HepG2 (cell line): ENCODE results near the gene BPIFA2. TPM values are rescaled to one million over a fixed set of nuclear protein-coding genes. Genes with fewer than 3 reads are reported as not detected.

Experiments
- ATAC-seq: fragments of 200-7000 bp; cut with Tn5 transposase; 3 replicates; pipeline ENCODE4 v1.9.1; 2020; ENCODE audit warnings: mild to moderate bottlenecking, moderate library complexity
- BruUV-seq: library from RNA; stranded (reverse); fragments of 400-500 nt; replicated peaks from 2 replicates; lab custom pipeline; 2021; lab: Mats Ljungman, UMichigan
- CTCF ChIA-PET: fragments of 300-600 bp; formaldehyde crosslinking; extraction: SDS; loops from one replicate; lab custom pipeline; 2021; ENCODE audit warnings: low total read pairs, inconsistent platforms, low intra/inter-chr PET ratio; lab: Yijun Ruan, JAX
- POLR2A ChIA-PET: fragments of 350-600 bp; sonication (Branson Sonifier 250); formaldehyde crosslinking; loops from one replicate; lab custom pipeline; 2020; ENCODE audit warnings: antibody characterized with exemption, inconsistent platforms; lab: Yijun Ruan, JAX
- DNase-seq: peaks from one replicate; pipeline ENCODE4 v3.0.0-alpha.2; 2015; ENCODE audit warnings: low spot score
- FAIRE-seq: peaks from 3 replicates; lab custom pipeline; 2011; peaks lifted over from hg19 to GRCh38; lab: Jason Lieb, UNC
- H2AFZ ChIP-seq: one replicate; pipeline ENCODE4 v1.6.1; 2011; ENCODE audit warnings: low read length, inconsistent platforms
- H3K27ac ChIP-seq: fragments of 300-600 bp; 3 replicates; pipeline ENCODE4 v1.8.0; 2011; ENCODE audit warnings: mixed run types, mild to moderate bottlenecking, mixed read lengths, low read length, inconsistent platforms; ENCODE audit not compliant: insufficient read depth; ENCODE audit errors: extremely low read length
- H3K27me3 ChIP-seq, 2 experiments: fragments of 200-600 bp in 1 of 2; 2 replicates in 1 of 2; 3 replicates in 1 of 2; pipeline versions ENCODE4 v1.6.0 to v1.8.0; 2011; ENCODE audit warnings: low read length in 2 of 2, mild to moderate bottlenecking in 2 of 2, moderate library complexity in 2 of 2, inconsistent platforms in 1 of 2; ENCODE audit not compliant: insufficient read depth in 2 of 2, control insufficient read depth in 1 of 2
- H3K36me3 ChIP-seq, 2 experiments: fragments of 200-600 bp in 1 of 2; replicated peaks in 1 of 2; 2 replicates in 1 of 2; 3 replicates in 1 of 2; pipeline versions ENCODE4 v1.5.1 to v1.8.0; 2011; ENCODE audit warnings: low read length in 2 of 2, inconsistent platforms in 1 of 2; ENCODE audit not compliant: insufficient read depth in 2 of 2, control insufficient read depth in 1 of 2
- H3K4me1 ChIP-seq: 2 replicates; pipeline ENCODE4 v1.5.1; 2012; ENCODE audit warnings: low read length, inconsistent platforms; ENCODE audit not compliant: insufficient read depth
- H3K4me2 ChIP-seq: 2 replicates; pipeline ENCODE4 v1.6.0; 2011; ENCODE audit warnings: low read depth, low read length, inconsistent platforms
- H3K4me3 ChIP-seq, 3 experiments: fragments of 200-600 bp in 1 of 3; sonication (generic), shearing (Covaris generic) in 1 of 3; replicated peaks in 1 of 3; 2 replicates each; pipeline ENCODE4 v1.5.1; 2011 to 2016; ENCODE audit warnings: low read length in 3 of 3, inconsistent platforms in 2 of 3, low read depth in 2 of 3, mild to moderate bottlenecking in 2 of 3, control low read depth in 1 of 3, mixed read lengths in 1 of 3; ENCODE audit not compliant: insufficient read depth in 1 of 3
- H3K79me2 ChIP-seq: one replicate; pipeline ENCODE4 v1.6.1; 2011; ENCODE audit warnings: low read length, inconsistent platforms; ENCODE audit not compliant: insufficient read depth
- H3K9ac ChIP-seq: 2 replicates; pipeline ENCODE4 v1.6.0; 2011; ENCODE audit warnings: mild to moderate bottlenecking, low read depth, low read length, inconsistent platforms; ENCODE audit not compliant: insufficient read depth
- H3K9me3 ChIP-seq: 2 replicates; pipeline ENCODE4 v1.5.1; 2012; ENCODE audit warnings: mild to moderate bottlenecking, low read length
- H4K20me1 ChIP-seq: 2 replicates; pipeline ENCODE4 v1.6.0; 2011; ENCODE audit warnings: inconsistent platforms, mild to moderate bottlenecking, low read length, moderate library complexity; ENCODE audit not compliant: insufficient read depth
- CREM ChIP-seq, 2 experiments: sonication (generic) in 1 of 2; formaldehyde crosslinking in 1 of 2; IDR thresholded peaks; 2 replicates each; pipeline versions ENCODE4 v1.4.0 to v1.6.1; 2016 to 2020; ENCODE audit warnings: antibody characterized with exemption in 1 of 2, mild to moderate bottlenecking in 1 of 2, missing genetic modification reagents in 1 of 2
- SIX4 ChIP-seq: sonication (generic); formaldehyde crosslinking; IDR thresholded peaks from 2 replicates; pipeline ENCODE4 v1.4.0; 2020; ENCODE audit warnings: missing genetic modification reagents
- WIZ ChIP-seq: sonication (generic); formaldehyde crosslinking; IDR thresholded peaks from 2 replicates; pipeline ENCODE4 v1.5.1; 2020; ENCODE audit warnings: mild to moderate bottlenecking, missing genetic modification reagents
- ZNF260 ChIP-seq: sonication (generic); formaldehyde crosslinking; IDR thresholded peaks from 2 replicates; pipeline ENCODE4 v1.4.0; 2020; ENCODE audit warnings: missing genetic modification reagents, low read depth, mild to moderate bottlenecking, borderline replicate concordance
- ZNF589 ChIP-seq: sonication (generic); formaldehyde crosslinking; conservative IDR thresholded peaks from 2 replicates; pipeline ENCODE4 v1.8.0; 2022; ENCODE audit warnings: mild to moderate bottlenecking, moderate library complexity, missing genetic modification reagents
- WGBS: methylation state at CpG from one replicate; pipeline ENCODE4 v1.1.6; 2017; ENCODE audit warnings: low lambda C conversion rate; 5-methylcytosine and 5-hydroxymethylcytosine counted together
- in situ Hi-C: cut with HindIII; loops from 2 replicates; pipeline ENCODE4 v1.10.0; 2017; ENCODE audit warnings: low pct_unique_long_range_greater_than_20kb; ENCODE audit not compliant: extremely low pct_ligation_motif_present
- intact Hi-C: fragments of 100-400 bp; cut with micrococcal nuclease; formaldehyde crosslinking; loops from one replicate; pipeline ENCODE4 v1.10.0; 2022; ENCODE audit not compliant: unreplicated experiment
- polyA plus RNA-seq, 8 experiments: library from polyadenylated mRNA; depleted of rRNA in 3 of 8; stranded (reverse) in 7 of 8; unstranded in 1 of 8; fragments of >200 nt; fragmentation: Illumina TruSeq in 4 of 8; extraction: Trizol in 4 of 8; gene quantifications; 2 replicates each; pipeline versions ENCODE4 v1.2.1 to v1.2.3, GENCODE V29; 2011 to 2016; ENCODE audit warnings: low read depth in 4 of 8, missing spikeins in 1 of 8, mixed read lengths in 1 of 8; ENCODE audit not compliant: insufficient read depth in 1 of 8
- total RNA-seq, 5 experiments: library from RNA; depleted of rRNA; stranded (reverse); fragments of >200 nt; fragmentation: Illumina TruSeq; extraction: Trizol; gene quantifications; 2 replicates each; pipeline ENCODE4 v1.2.3, GENCODE V29; 2016; ENCODE audit warnings: low read depth in 1 of 5
- TF ChIP-seq, protein P1 (sequence below): sonication (generic); formaldehyde crosslinking; IDR thresholded peaks from 2 replicates; pipeline ENCODE4 v1.5.0; 2020; ENCODE audit warnings: mild to moderate bottlenecking, missing genetic modification reagents, borderline replicate concordance
- TF ChIP-seq, protein P2 (sequence below): sonication (generic); formaldehyde crosslinking; IDR thresholded peaks from 2 replicates; pipeline ENCODE4 v1.4.0; 2020; ENCODE audit warnings: missing genetic modification reagents
- TF ChIP-seq, protein P3 (sequence below): IDR thresholded peaks from 2 replicates; pipeline ENCODE4 v1.6.1; 2016
- TF ChIP-seq, protein P4 (sequence below): sonication (generic); formaldehyde crosslinking; IDR thresholded peaks from 2 replicates; pipeline ENCODE4 v1.5.1; 2020; ENCODE audit warnings: mild to moderate bottlenecking, missing genetic modification reagents, borderline replicate concordance

The BPIFA2 gene
- total and polyA plus RNA-seq, 2 of the 13 experiments (the other 11 are each of a cell fraction or from before 2014, with no cell fraction given): not detected

DNA sequence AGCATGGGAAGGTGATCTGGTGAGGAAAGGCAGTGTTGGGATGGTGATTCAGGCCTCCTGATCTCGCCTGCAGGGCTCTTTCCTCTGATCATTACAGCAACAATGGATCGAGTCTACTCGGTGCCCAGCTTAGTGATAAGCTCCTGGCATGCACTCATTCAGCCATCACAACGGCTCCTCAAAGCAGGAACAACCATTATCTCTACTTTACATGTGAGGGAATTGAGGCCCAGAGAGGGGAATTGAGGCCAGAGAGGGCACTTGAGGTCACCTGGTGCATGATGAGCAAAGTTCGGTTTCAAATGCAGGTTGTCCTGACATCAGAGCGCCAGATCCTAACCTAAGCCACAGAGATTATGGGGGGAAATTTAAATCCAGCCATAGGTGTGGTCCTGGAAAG lies 42.0 kb upstream of the BPIFA2 start (continued):
- TF ChIP-seq, protein P1, sequence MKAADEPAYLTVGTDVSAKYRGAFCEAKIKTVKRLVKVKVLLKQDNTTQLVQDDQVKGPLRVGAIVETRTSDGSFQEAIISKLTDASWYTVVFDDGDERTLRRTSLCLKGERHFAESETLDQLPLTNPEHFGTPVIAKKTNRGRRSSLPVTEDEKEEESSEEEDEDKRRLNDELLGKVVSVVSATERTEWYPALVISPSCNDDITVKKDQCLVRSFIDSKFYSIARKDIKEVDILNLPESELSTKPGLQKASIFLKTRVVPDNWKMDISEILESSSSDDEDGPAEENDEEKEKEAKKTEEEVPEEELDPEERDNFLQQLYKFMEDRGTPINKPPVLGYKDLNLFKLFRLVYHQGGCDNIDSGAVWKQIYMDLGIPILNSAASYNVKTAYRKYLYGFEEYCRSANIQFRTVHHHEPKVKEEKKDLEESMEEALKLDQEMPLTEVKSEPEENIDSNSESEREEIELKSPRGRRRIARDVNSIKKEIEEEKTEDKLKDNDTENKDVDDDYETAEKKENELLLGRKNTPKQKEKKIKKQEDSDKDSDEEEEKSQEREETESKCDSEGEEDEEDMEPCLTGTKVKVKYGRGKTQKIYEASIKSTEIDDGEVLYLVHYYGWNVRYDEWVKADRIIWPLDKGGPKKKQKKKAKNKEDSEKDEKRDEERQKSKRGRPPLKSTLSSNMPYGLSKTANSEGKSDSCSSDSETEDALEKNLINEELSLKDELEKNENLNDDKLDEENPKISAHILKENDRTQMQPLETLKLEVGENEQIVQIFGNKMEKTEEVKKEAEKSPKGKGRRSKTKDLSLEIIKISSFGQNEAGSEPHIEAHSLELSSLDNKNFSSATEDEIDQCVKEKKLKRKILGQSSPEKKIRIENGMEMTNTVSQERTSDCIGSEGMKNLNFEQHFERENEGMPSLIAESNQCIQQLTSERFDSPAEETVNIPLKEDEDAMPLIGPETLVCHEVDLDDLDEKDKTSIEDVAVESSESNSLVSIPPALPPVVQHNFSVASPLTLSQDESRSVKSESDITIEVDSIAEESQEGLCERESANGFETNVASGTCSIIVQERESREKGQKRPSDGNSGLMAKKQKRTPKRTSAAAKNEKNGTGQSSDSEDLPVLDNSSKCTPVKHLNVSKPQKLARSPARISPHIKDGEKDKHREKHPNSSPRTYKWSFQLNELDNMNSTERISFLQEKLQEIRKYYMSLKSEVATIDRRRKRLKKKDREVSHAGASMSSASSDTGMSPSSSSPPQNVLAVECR (CRISPR knock-in tag): 0 out of 2 replicates have a peak, but pooled peaks have one; percentile 23
- TF ChIP-seq CREM (IDR thresholded peaks at IDR 0.05) (no peak), CREM (CRISPR knock-in tag; IDR thresholded peaks at IDR 0.05) (no peak)

DNA sequence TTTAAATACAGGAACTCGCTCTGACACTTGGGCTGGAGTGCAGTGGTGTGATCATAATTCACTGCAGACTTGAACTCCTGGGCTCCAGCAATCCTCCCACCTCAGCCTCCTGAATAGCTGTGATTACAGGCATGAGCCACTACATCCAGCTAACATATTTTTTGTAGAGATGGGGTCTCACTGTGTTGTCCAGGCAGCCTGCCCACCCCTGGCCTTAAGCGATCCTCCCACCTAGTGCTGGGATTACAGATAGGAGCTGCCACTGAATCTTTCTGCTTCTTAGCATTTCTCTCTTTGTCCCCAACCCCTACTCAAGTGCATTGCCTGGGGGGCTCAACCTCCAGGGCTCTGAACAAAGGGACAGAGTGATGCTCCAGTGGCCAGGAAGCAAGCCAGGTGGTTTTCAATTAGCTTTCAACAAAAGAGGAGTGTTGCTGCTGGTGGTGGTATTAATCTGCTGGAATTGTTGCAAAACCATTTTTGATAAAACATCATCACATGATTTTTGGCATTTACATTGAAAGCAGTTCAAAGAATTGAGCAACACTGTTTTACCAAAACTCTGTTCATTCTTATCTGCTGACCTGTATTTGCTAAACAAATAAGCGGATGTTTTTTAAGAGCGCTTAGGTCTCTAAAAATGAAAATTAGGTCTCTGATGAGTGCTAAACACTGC lies 40.4 kb upstream of the BPIFA2 start:
- DNase-seq (peak; percentile 79), ATAC-seq (peak; percentile 20; the same call in 2 of the 3 replicates), FAIRE-seq (peak; percentile 84)
- H3K27ac ChIP-seq: no peak overlapping the region
- H2AFZ ChIP-seq: no peak overlapping the region
- H3K36me3 ChIP-seq: no peaks in the 10 kb centered on the region
- in situ Hi-C loops (no loop called here), intact Hi-C loops (loop anchor here (1.0 kb wide), 1 partner anchor 36 kb away; no protein-coding TSS in a partner anchor)
- CTCF ChIA-PET: interaction anchor here (1.0 kb wide), 1 partner anchor 31 kb away, joined by 3 read pairs; no protein-coding TSS in a partner anchor
- no peaks in the 10 kb centered on the region for H3K9me3 ChIP-seq
- H4K20me1 ChIP-seq: no peaks in the 10 kb centered on the region
- WGBS: 37% methylated on average over 4 of the region's 4 CpGs
- H3K9ac ChIP-seq: no peak overlapping the region
- peaks cover 0 to 31% of the 10 kb centered on the region in 2 experiments; a peak in 1 of 5 replicates for H3K27me3 ChIP-seq
- POLR2A ChIA-PET: no interaction called here
- no TSS peak for BruUV-seq
- no peak overlapping the region; the same call in 1 of the 2 replicates for H3K4me2 ChIP-seq
- H3K4me3 ChIP-seq: no peak overlapping the region
- H3K79me2 ChIP-seq: no peaks in the 10 kb centered on the region
- peaks cover 25% of the 10 kb centered on the region for H3K4me1 ChIP-seq
- 0 out of 2 replicates have a peak, but pooled peaks have one; percentile 35 for TF ChIP-seq SIX4 (CRISPR knock-in tag)
- TF ChIP-seq ZNF260 (CRISPR knock-in tag): no peak
- TF ChIP-seq ZNF589 (CRISPR knock-in tag): no peak
- TF ChIP-seq WIZ (CRISPR knock-in tag): no peak
- TF ChIP-seq, protein P2, sequence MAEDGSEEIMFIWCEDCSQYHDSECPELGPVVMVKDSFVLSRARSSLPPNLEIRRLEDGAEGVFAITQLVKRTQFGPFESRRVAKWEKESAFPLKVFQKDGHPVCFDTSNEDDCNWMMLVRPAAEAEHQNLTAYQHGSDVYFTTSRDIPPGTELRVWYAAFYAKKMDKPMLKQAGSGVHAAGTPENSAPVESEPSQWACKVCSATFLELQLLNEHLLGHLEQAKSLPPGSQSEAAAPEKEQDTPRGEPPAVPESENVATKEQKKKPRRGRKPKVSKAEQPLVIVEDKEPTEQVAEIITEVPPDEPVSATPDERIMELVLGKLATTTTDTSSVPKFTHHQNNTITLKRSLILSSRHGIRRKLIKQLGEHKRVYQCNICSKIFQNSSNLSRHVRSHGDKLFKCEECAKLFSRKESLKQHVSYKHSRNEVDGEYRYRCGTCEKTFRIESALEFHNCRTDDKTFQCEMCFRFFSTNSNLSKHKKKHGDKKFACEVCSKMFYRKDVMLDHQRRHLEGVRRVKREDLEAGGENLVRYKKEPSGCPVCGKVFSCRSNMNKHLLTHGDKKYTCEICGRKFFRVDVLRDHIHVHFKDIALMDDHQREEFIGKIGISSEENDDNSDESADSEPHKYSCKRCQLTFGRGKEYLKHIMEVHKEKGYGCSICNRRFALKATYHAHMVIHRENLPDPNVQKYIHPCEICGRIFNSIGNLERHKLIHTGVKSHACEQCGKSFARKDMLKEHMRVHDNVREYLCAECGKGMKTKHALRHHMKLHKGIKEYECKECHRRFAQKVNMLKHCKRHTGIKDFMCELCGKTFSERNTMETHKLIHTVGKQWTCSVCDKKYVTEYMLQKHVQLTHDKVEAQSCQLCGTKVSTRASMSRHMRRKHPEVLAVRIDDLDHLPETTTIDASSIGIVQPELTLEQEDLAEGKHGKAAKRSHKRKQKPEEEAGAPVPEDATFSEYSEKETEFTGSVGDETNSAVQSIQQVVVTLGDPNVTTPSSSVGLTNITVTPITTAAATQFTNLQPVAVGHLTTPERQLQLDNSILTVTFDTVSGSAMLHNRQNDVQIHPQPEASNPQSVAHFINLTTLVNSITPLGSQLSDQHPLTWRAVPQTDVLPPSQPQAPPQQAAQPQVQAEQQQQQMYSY (CRISPR knock-in tag): no peak
- TF ChIP-seq, protein P3, sequence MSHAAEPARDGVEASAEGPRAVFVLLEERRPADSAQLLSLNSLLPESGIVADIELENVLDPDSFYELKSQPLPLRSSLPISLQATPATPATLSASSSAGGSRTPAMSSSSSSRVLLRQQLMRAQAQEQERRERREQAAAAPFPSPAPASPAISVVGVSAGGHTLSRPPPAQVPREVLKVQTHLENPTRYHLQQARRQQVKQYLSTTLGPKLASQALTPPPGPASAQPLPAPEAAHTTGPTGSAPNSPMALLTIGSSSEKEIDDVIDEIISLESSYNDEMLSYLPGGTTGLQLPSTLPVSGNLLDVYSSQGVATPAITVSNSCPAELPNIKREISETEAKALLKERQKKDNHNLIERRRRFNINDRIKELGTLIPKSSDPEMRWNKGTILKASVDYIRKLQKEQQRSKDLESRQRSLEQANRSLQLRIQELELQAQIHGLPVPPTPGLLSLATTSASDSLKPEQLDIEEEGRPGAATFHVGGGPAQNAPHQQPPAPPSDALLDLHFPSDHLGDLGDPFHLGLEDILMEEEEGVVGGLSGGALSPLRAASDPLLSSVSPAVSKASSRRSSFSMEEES (CRISPR knock-in tag): peak; percentile 98
- TF ChIP-seq, protein P4, sequence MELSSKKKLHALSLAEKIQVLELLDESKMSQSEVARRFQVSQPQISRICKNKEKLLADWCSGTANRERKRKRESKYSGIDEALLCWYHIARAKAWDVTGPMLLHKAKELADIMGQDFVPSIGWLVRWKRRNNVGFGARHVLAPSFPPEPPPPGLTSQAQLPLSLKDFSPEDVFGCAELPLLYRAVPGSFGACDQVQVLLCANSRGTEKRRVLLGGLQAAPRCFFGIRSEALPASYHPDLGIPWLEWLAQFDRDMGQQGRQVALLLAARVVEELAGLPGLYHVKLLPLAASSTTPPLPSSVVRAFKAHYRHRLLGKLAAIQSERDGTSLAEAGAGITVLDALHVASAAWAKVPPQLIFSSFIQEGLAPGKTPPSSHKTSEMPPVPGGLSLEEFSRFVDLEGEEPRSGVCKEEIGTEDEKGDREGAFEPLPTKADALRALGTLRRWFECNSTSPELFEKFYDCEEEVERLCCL (CRISPR knock-in tag): no peak
